Measurements from ENCODE around the gene DDI2.

The DDI2 gene

DNA sequence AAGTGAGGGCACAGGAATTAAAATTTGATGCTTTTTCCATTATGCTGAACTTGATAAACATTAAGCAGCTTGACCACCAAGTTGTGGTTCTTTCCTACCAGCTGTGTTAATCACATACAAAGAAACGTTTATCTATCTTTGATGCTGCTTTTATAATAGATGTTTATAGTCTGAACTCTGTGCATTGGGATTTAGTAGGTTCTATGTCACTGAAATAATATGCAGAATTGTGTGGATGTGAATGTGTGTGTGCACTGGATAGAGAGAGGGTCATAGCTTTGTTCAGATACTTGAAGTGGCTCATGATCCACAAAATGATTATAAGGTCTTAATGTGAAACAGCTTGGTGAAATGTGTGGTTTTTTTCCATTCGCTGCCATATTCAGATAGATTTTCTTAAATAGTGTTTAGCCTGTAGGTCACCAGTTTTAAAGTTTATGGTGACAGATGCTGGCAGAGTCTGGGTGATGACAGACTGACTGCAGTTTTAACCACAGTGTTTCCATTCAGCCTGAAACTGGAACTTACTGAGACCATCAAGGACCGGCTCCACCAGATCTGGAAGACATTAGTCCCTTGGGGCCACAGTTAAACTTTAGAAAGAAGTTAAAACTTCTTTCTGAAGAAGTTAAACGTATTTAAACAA, 10.2 kb downstream of the DDI2 start (continued):
- TF ChIP-seq ZNF558 (tag by site-specific recombination; IDR thresholded peaks at IDR 0.05) (no peak), EGR2 (tag by site-specific recombination; IDR thresholded peaks at IDR 0.05; ENCODE audit: low read depth) (no peak), ZEB2 (tag by site-specific recombination; IDR thresholded peaks at IDR 0.05) (peak; percentile 77), KLF16 (tag by site-specific recombination; IDR thresholded peaks at IDR 0.05) (no peak), ZNF302 (tag by site-specific recombination; IDR thresholded peaks at IDR 0.05; ENCODE audit: low read depth) (no peak), KLF17 (tag by site-specific recombination; IDR thresholded peaks at IDR 0.05) (no peak), SP2 (tag by site-specific recombination; IDR thresholded peaks at IDR 0.05) (no peak), ZNF274 (IDR thresholded peaks at IDR 0.05; ENCODE audit: low read length) (no peak), ZNF274 (tag by site-specific recombination; IDR thresholded peaks at IDR 0.05; ENCODE audit: borderline replicate concordance) (no peak), ZBTB17 (tag by site-specific recombination; IDR thresholded peaks at IDR 0.05) (no peak), ZNF140 (tag by site-specific recombination; IDR thresholded peaks at IDR 0.05) (no peak), ZNF837 (tag by site-specific recombination; IDR thresholded peaks at IDR 0.05) (no peak), MZF1 (tag by site-specific recombination; IDR thresholded peaks at IDR 0.05; ENCODE audit: borderline replicate concordance) (no peak; the same call in 1 of the 2 replicates), IKZF3 (tag by site-specific recombination; IDR thresholded peaks at IDR 0.05) (peak; percentile 24; the same call in 1 of the 2 replicates)

- POLR2A ChIA-PET, result no interaction called here
Observed at GRCh38 chr1:15628003-15628402, 10.7 kb downstream of the DDI2 start.

DNA sequence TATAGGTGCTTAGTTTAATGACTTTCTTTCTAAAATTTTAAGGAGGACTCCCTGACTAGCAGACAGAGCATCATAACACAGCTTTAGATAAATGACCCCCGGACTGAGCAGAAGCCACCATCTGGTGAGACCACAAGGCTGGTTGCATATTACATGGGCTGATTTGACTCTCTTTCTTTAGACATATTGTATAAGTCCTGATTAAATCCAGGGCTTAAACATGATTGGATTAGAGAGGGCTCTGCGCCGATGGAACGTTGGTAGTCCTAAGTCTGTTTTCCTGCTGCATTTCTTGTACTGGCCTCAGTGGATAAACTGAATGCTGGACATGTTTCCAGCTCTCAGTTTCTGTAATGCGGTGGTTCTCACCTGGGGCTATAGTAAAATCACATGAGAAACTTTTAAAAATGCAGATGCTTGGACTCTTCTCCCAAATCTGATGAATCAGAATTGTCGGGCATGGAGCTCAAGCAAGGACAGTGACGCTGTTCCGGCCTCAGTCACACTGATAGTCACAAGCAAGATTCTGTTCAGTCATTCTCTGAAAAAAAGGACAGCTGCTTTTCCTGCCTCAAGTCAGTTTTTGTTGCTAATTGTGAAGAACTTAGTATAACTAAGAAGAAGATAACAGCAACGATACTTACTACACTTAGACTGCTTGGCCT, 16.6 kb downstream of the DDI2 start:
- H3K9me3 ChIP-seq (ENCODE audit: control insufficient read depth, insufficient read depth, low read depth, low read length), result no peaks in the 10 kb centered on the region
- H3K4me3 ChIP-seq (ENCODE audit: low read depth, low read length), result no peak overlapping the region
- ChIA-PET CTCF (interaction anchor here (0.7 kb wide), 1 partner anchor 116 kb away, joined by 4 read pairs; no protein-coding TSS in a partner anchor), POLR2A (interaction anchor here (0.5 to 0.6 kb wide), 3 partner anchors 55 to 169 kb away, joined by 3 to 11 read pairs (median 6); no protein-coding TSS in a partner anchor)
- TF ChIP-seq ZNF221 (tag by site-specific recombination; IDR thresholded peaks at IDR 0.05; ENCODE audit: borderline replicate concordance) (no peak), ZBTB21 (tag by site-specific recombination; IDR thresholded peaks at IDR 0.05) (no peak), ZNF202 (tag by site-specific recombination; IDR thresholded peaks at IDR 0.05; ENCODE audit: borderline replicate concordance) (no peak), ZNF785 (tag by site-specific recombination; IDR thresholded peaks at IDR 0.05) (no peak), ZNF571 (tag by site-specific recombination; IDR thresholded peaks at IDR 0.05) (no peak), HOXA7 (CRISPR knock-in tag; IDR thresholded peaks at IDR 0.05; ENCODE audit: borderline replicate concordance) (no peak), ZBTB6 (tag by site-specific recombination; IDR thresholded peaks at IDR 0.05) (no peak), TSHZ1 (tag by site-specific recombination; IDR thresholded peaks at IDR 0.05; ENCODE audit: borderline replicate concordance) (no peak), ZNF426 (tag by site-specific recombination; IDR thresholded peaks at IDR 0.05) (no peak), FEZF1 (tag by site-specific recombination; IDR thresholded peaks at IDR 0.05) (no peak), ZNF302 (tag by site-specific recombination; IDR thresholded peaks at IDR 0.05; ENCODE audit: low read depth) (no peak), SP2 (tag by site-specific recombination; IDR thresholded peaks at IDR 0.05) (no peak), OSR2 (tag by site-specific recombination; IDR thresholded peaks at IDR 0.05) (no peak), ZNF585B (tag by site-specific recombination; IDR thresholded peaks at IDR 0.05) (no peak)
- no peak overlapping the region for H3K27ac ChIP-seq (ENCODE audit: extremely low read depth, low read depth, low read length)
- H3K36me3 ChIP-seq (ENCODE audit: control insufficient read depth in 2 of 2, insufficient read depth in 1 of 2, low read length in 2 of 2), result peaks cover 65 to 96% of the 10 kb centered on the region in 2 experiments
- H3K4me1 ChIP-seq (ENCODE audit: control insufficient read depth, insufficient read depth, low read length), result no peaks in the 10 kb centered on the region

More at GRCh38 chr1:15628003-15628402, 10.7 kb downstream of the DDI2 start:
- no peak overlapping the region for H3K27ac ChIP-seq (ENCODE audit: extremely low read depth, low read depth, low read length)
- CTCF ChIA-PET, result no interaction called here
- no peak overlapping the region for H3K4me3 ChIP-seq (ENCODE audit: low read depth, low read length)
- peaks cover 23 to 62% of the 10 kb centered on the region in 2 experiments for H3K36me3 ChIP-seq (ENCODE audit: control insufficient read depth in 2 of 2, insufficient read depth in 1 of 2, low read length in 2 of 2)
- H3K9me3 ChIP-seq (ENCODE audit: control insufficient read depth, insufficient read depth, low read depth, low read length), result no peaks in the 10 kb centered on the region
- TF ChIP-seq SCRT2 (tag by site-specific recombination; IDR thresholded peaks at IDR 0.05) (peak; percentile 61; the same call in 1 of the 2 replicates), ZNF707 (tag by site-specific recombination; IDR thresholded peaks at IDR 0.05) (no peak)
- peaks cover 12% of the 10 kb centered on the region for H3K4me1 ChIP-seq (ENCODE audit: control insufficient read depth, insufficient read depth, low read length)
